A549 (cell line): ENCODE measurements around the gene ABCF2. TPM values are rescaled to one million over a fixed set of nuclear protein-coding genes. Genes with fewer than 3 reads are reported as not detected.

Experiments
- ATAC-seq, 2 experiments: fragments of 200-7000 bp in 1 of 2; fragments of >200 bp in 1 of 2; cut with Nextera tagmentation in 1 of 2; cut with Tn5 transposase in 1 of 2; 3 replicates each; pipeline versions ENCODE4 v1.8.0 to v1.9.1; 2018 to 2020; ENCODE audit warnings: mild to moderate bottlenecking in 1 of 2, moderate library complexity in 1 of 2
- CTCF ChIA-PET: fragments of 300-600 bp; sonication (Branson Sonifier 250); formaldehyde crosslinking; extraction: SDS; loops from one replicate; lab custom pipeline; 2021; ENCODE audit warnings: antibody characterized with exemption, inconsistent platforms; lab: Yijun Ruan, JAX
- POLR2A ChIA-PET: fragments of 350-600 bp; formaldehyde crosslinking; extraction: SDS; loops from one replicate; lab custom pipeline; 2021; ENCODE audit warnings: antibody characterized with exemption, inconsistent platforms; lab: Yijun Ruan, JAX
- DNase-seq, 2 experiments: peaks; one replicate each; pipeline versions ENCODE4 v3.0.0 to v3.0.0-alpha.2; 2011 to 2016; ENCODE audit warnings: low read depth in 1 of 2, low spot score in 1 of 2
- FAIRE-seq: peaks from 2 replicates; lab custom pipeline; 2011; peaks lifted over from hg19 to GRCh38; lab: Jason Lieb, UNC
- H3K27ac ChIP-seq, 2 experiments: fragments of >200 bp; sonication (Bioruptor Twin); formaldehyde crosslinking; 3 replicates each; pipeline ENCODE4 v1.5.1; 2016 to 2017
- H3K4me1 ChIP-seq: fragments of >200 bp; sonication (Bioruptor Twin); formaldehyde crosslinking; 3 replicates; pipeline ENCODE4 v1.6.1; 2016
- H3K4me2 ChIP-seq: fragments of >200 bp; sonication (Bioruptor Twin); formaldehyde crosslinking; 3 replicates; pipeline ENCODE4 v1.6.1; 2016
- H3K4me3 ChIP-seq: fragments of >200 bp; sonication (Bioruptor Twin); formaldehyde crosslinking; 3 replicates; pipeline ENCODE4 v1.5.1; 2016
- H3K9me3 ChIP-seq: fragments of >200 bp; sonication (Bioruptor Twin); formaldehyde crosslinking; 3 replicates; pipeline ENCODE4 v1.6.1; 2016
- BHLHE40 ChIP-seq: IDR thresholded peaks from 2 replicates; pipeline ENCODE4 v1.6.1; 2012; ENCODE audit warnings: low read depth, low read length, inconsistent platforms
- CBX2 ChIP-seq: fragments of 200-600 bp; sonication (generic); IDR thresholded peaks from 2 replicates; pipeline ENCODE4 v1.6.1; 2016; ENCODE audit warnings: low read depth, mild to moderate bottlenecking, borderline replicate concordance
- CBX8 ChIP-seq: fragments of 200-600 bp; sonication (generic); IDR thresholded peaks from 2 replicates; pipeline ENCODE4 v1.6.1; 2016
- CEBPB ChIP-seq, 2 experiments: fragments of >200 bp in 1 of 2; sonication (Bioruptor Twin) in 1 of 2; formaldehyde crosslinking in 1 of 2; IDR thresholded peaks; 2 replicates each; pipeline ENCODE4 v1.6.1; 2012 to 2016
- EP300 ChIP-seq, 2 experiments: fragments of >200 bp; sonication (Bioruptor Twin); formaldehyde crosslinking; IDR thresholded peaks; 2 replicates in 1 of 2; 3 replicates in 1 of 2; pipeline ENCODE4 v1.6.1; 2016 to 2017
- ESRRA ChIP-seq: fragments of 150-350 bp; IDR thresholded peaks from 2 replicates; pipeline ENCODE4 v1.6.1; 2014; ENCODE audit warnings: mild to moderate bottlenecking, low read length, borderline replicate concordance
- FOSL2 ChIP-seq, 2 experiments: fragments of 450-650 bp in 1 of 2; fragments of >200 bp in 1 of 2; sonication (Bioruptor Twin) in 1 of 2; formaldehyde crosslinking; IDR thresholded peaks; 2 replicates each; pipeline versions ENCODE4 v1.5.0 to v1.6.1; 2016 to 2020; ENCODE audit warnings: mild to moderate bottlenecking in 1 of 2, moderate library complexity in 1 of 2
- FOXS1 ChIP-seq: fragments of 250-450 bp; sonication (Bioruptor Pico); IDR thresholded peaks from 2 replicates; pipeline ENCODE4 v1.5.0; 2020; ENCODE audit warnings: mild to moderate bottlenecking, moderate library complexity
- GATA3 ChIP-seq: IDR thresholded peaks from 2 replicates; pipeline ENCODE4 v1.6.1; 2012; ENCODE audit warnings: borderline replicate concordance
- MAFK ChIP-seq: fragments of 450-650 bp; IDR thresholded peaks from 2 replicates; pipeline ENCODE4 v1.6.1; 2014; ENCODE audit not compliant: partially characterized antibody
- MYC ChIP-seq: IDR thresholded peaks from 2 replicates; pipeline ENCODE4 v1.6.1; 2012; ENCODE audit warnings: mild to moderate bottlenecking, inconsistent platforms, low read length, improper control_type of control experiment, borderline replicate concordance
- PHF8 ChIP-seq: fragments of 200-600 bp; sonication (generic); IDR thresholded peaks from 2 replicates; pipeline ENCODE4 v1.6.1; 2016; ENCODE audit warnings: low read depth, mild to moderate bottlenecking, antibody characterized with exemption, moderate library complexity, borderline replicate concordance
- POLR2AphosphoS2 ChIP-seq: conservative IDR thresholded peaks from 2 replicates; pipeline ENCODE4 v1.6.1; 2012; ENCODE audit warnings: low read length, improper control_type of control experiment, inconsistent platforms
- RARB ChIP-seq: fragments of 250-450 bp; sonication (Bioruptor Pico); IDR thresholded peaks from 2 replicates; pipeline ENCODE4 v1.8.0; 2021; ENCODE audit warnings: mild to moderate bottlenecking, moderate library complexity
- REST ChIP-seq: fragments of 200-600 bp; sonication (generic); IDR thresholded peaks from 2 replicates; pipeline ENCODE4 v1.6.1; 2016; ENCODE audit warnings: antibody characterized with exemption, mild to moderate bottlenecking, moderate library complexity
- RFX5 ChIP-seq: fragments of 450-650 bp; IDR thresholded peaks from 2 replicates; pipeline ENCODE4 v1.7.1; 2014; ENCODE audit warnings: antibody characterized with exemption, mild to moderate bottlenecking, moderate library complexity
- SREBF2 ChIP-seq: fragments of 450-650 bp; IDR thresholded peaks from 2 replicates; pipeline ENCODE4 v1.6.1; 2014; ENCODE audit warnings: mild to moderate bottlenecking, moderate library complexity
- TFCP2L1 ChIP-seq: fragments of 250-450 bp; sonication (Bioruptor Pico); IDR thresholded peaks from 2 replicates; pipeline ENCODE4 v1.5.0; 2021; ENCODE audit warnings: mild to moderate bottlenecking
- ZFP36 ChIP-seq: fragments of 450-650 bp; IDR thresholded peaks from 2 replicates; pipeline ENCODE4 v1.6.1; 2014; ENCODE audit warnings: borderline replicate concordance; ENCODE audit not compliant: partially characterized antibody
- ZSCAN20 ChIP-seq: fragments of 250-450 bp; sonication (Bioruptor Pico); IDR thresholded peaks from 2 replicates; pipeline ENCODE4 v1.8.0; 2022; ENCODE audit warnings: mild to moderate bottlenecking, moderate library complexity
- WGBS: methylation state at CpG from one replicate; pipeline ENCODE4 v1.1.6; 2017; ENCODE audit errors: missing lambda C conversion rate; 5-methylcytosine and 5-hydroxymethylcytosine counted together
- polyA plus RNA-seq, 4 experiments: library from polyadenylated mRNA; depleted of rRNA in 3 of 4; stranded (reverse); fragments of >200 nt; fragmentation: RNase III in 1 of 4; extraction: RNeasy Plus Mini Kit Qiagen cat#74134 plus additional on column Dnase treatment in 1 of 4; gene quantifications; 2 replicates in 3 of 4; 3 replicates in 1 of 4; pipeline ENCODE4 v1.2.3, GENCODE V29; 2011 to 2017
- TF ChIP-seq, protein P1 (sequence below): fragments of >200 bp; sonication (Bioruptor Twin); formaldehyde crosslinking; IDR thresholded peaks from 3 replicates; pipeline ENCODE4 v1.6.1; 2016
- TF ChIP-seq, protein P2 (sequence below): IDR thresholded peaks from 2 replicates; pipeline ENCODE4 v1.6.1; 2012
- TF ChIP-seq, protein P3 (sequence below): IDR thresholded peaks from 2 replicates; pipeline ENCODE4 v1.6.1; 2012
- TF ChIP-seq, protein P4 (sequence below): fragments of 250-450 bp; sonication (Bioruptor Pico); IDR thresholded peaks from 2 replicates; pipeline ENCODE4 v1.5.0; 2021; ENCODE audit warnings: mild to moderate bottlenecking, moderate library complexity, borderline replicate concordance

The ABCF2 gene
- polyA plus RNA-seq, 2 of the 4 experiments (the other 2 are of a cell fraction): 47.8 to 70.9 TPM

- peak; percentile 61; the same call in 1 of the 2 replicates for TF ChIP-seq PHF8
- no peak for TF ChIP-seq RARB (CRISPR knock-in tag)
- TF ChIP-seq, protein P1, sequence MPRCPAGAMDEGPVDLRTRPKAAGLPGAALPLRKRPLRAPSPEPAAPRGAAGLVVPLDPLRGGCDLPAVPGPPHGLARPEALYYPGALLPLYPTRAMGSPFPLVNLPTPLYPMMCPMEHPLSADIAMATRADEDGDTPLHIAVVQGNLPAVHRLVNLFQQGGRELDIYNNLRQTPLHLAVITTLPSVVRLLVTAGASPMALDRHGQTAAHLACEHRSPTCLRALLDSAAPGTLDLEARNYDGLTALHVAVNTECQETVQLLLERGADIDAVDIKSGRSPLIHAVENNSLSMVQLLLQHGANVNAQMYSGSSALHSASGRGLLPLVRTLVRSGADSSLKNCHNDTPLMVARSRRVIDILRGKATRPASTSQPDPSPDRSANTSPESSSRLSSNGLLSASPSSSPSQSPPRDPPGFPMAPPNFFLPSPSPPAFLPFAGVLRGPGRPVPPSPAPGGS: 0 out of 3 replicates have a peak, but pooled peaks have one; percentile 43
- no peak for TF ChIP-seq CBX8
- TF ChIP-seq CEBPB (IDR thresholded peaks at IDR 0.05): peak; percentile 88 to 98
- TF ChIP-seq POLR2AphosphoS2: no peak
- TF ChIP-seq ZFP36: no peak
- TF ChIP-seq ZSCAN20 (CRISPR knock-in tag): no peak
- TF ChIP-seq SREBF2: no peak
Observed at GRCh38 chr7:151226875-151227782, at the start of gene ABCF2 (continued).

DNA sequence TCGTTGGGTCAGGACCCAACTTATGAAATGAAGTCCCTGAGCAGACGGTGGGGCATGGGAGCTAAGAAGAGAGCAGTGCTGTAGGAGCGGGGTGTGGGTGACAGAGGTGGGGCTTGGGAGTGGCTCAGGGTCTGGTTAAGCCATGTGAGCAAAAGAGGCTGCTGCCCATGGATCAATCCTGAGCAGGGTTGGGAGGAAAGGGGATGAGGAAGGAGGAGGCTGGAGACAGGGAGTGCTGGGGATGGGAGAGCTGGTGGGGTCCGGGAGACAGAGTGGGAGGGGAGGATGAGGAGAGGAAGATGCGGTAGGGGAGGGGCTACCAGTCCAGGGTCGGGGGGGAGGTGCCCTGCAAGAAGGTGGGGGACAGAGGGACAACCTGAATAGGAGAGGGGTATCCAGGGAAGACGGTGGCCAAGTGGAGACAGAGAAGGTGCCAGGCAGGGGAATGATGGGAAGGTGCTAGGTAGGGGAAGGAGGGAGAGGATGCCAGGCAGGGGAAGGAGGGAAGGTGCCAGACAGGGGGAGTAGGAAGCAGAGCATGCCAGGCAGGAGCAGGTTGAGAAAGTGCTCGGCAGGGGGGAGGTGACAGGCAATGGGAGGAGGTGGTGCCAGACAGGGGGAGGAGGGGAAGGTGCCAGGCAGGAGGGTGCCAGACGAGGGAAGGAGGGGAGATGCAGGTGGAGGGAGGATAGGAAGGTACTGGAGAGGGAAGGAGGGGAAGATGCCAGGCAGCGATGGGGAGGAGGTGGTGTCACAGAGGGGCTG, 49.0 kb upstream of the ABCF2 start:
- peak overlapping the region; percentile 78 to 95; a peak in 5 of 6 replicates for H3K27ac ChIP-seq
- POLR2A ChIA-PET: no interaction called here
- H3K4me1 ChIP-seq: peaks cover 16% of the 10 kb centered on the region; the same call in 2 of the 3 replicates
- CTCF ChIA-PET: no interaction called here
- H3K4me2 ChIP-seq: peak overlapping the region; percentile 90
- TF ChIP-seq, protein P2, sequence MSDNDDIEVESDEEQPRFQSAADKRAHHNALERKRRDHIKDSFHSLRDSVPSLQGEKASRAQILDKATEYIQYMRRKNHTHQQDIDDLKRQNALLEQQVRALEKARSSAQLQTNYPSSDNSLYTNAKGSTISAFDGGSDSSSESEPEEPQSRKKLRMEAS: no peak
- TF ChIP-seq, protein P3, sequence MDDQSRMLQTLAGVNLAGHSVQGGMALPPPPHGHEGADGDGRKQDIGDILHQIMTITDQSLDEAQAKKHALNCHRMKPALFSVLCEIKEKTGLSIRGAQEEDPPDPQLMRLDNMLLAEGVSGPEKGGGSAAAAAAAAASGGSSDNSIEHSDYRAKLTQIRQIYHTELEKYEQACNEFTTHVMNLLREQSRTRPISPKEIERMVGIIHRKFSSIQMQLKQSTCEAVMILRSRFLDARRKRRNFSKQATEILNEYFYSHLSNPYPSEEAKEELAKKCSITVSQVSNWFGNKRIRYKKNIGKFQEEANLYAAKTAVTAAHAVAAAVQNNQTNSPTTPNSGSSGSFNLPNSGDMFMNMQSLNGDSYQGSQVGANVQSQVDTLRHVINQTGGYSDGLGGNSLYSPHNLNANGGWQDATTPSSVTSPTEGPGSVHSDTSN: no peak
- TF ChIP-seq MYC (no peak), EP300 (IDR thresholded peaks at IDR 0.05) (no peak), RARB (CRISPR knock-in tag) (no peak), GATA3 (no peak), RFX5 (no peak), CBX2 (no peak), MAFK (no peak), REST (no peak), ZFP36 (no peak), ESRRA (no peak), FOSL2 (IDR thresholded peaks at IDR 0.05) (no peak), FOSL2 (CRISPR knock-in tag; IDR thresholded peaks at IDR 0.05) (no peak), TFCP2L1 (CRISPR knock-in tag) (no peak), FOXS1 (no peak), BHLHE40 (no peak)
- TF ChIP-seq, protein P4, sequence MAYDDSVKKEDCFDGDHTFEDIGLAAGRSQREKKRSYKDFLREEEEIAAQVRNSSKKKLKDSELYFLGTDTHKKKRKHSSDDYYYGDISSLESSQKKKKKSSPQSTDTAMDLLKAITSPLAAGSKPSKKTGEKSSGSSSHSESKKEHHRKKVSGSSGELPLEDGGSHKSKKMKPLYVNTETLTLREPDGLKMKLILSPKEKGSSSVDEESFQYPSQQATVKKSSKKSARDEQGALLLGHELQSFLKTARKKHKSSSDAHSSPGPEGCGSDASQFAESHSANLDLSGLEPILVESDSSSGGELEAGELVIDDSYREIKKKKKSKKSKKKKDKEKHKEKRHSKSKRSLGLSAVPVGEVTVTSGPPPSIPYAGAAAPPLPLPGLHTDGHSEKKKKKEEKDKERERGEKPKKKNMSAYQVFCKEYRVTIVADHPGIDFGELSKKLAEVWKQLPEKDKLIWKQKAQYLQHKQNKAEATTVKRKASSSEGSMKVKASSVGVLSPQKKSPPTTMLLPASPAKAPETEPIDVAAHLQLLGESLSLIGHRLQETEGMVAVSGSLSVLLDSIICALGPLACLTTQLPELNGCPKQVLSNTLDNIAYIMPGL (CRISPR knock-in tag): no peak
- H3K4me3 ChIP-seq: peak overlapping the region; percentile 79
- no peak for DNase-seq
- FAIRE-seq: no peak
- no peaks in the 10 kb centered on the region for H3K9me3 ChIP-seq
- WGBS: 40% methylated on average over 8 of the region's 10 CpGs
- ATAC-seq: peak in 1 of 2 experiments; percentile 6; a peak in 3 of 6 replicates
